ENCODE results near the gene FANCM. TPM values are rescaled to one million over a fixed set of nuclear protein-coding genes. Genes with fewer than 3 reads are reported as not detected.
A peak's percentile ranks its signal among the peaks of the same experiment; 100 is the strongest.
"Not testable (repeated sequence)": the region's sequence is repeated elsewhere in the genome, so short reads cannot be mapped to it uniquely, and the experiment has no call there.

FANCM gene
- total and polyA plus RNA-seq, 9 of the 15 experiments (the other 6 are each of a cell fraction or from before 2014, with no cell fraction given) = 5.1 to 14.4 (median 6.2) TPM

DNA sequence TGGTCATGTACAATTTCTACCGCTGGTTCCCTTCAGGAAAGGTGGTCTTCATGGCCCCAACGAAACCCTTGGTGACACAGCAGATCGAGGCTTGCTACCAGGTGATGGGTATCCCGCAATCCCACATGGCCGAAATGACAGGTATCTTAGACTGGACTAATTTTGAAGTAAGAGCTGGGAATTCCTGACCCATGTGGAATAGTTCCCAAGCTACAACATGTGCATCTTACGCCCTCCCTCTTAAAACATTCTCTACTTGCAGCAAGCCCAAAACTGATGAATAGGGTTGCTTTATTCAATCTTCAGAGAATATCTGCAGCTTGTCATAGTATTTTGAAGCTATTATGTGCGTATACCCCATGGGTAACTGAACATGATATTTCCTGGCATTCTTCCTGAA, 669 bp downstream of the FANCM start:
- Histone ChIP-seq H4K20me1 (replicated peaks; ENCODE audit: control insufficient read depth, insufficient read depth, low read length) (0 out of 2 replicates have a peak, but pooled peaks cover 5% of the 10 kb centered on the region), H3K4me1 (replicated peaks in 1 of 2; ENCODE audit: control insufficient read depth in 2 of 2, insufficient read depth in 2 of 2, low read length in 2 of 2) (no peaks in the 10 kb centered on the region; a peak in 3 of 5 replicates), H3K4me3 (peak overlapping the region; percentile 91), H3K4me2 (ENCODE audit: insufficient read depth, low read length) (peak overlapping the region; percentile 95), H3K9me1 (ENCODE audit: control insufficient read depth, insufficient read depth, low read length) (no peaks in the 10 kb centered on the region), H3K79me2 (ENCODE audit: control insufficient read depth, insufficient read depth, low read length) (peaks cover 81% of the 10 kb centered on the region), H3K27ac (ENCODE audit: extremely low read depth, low read depth, low read length) (peak overlapping the region; percentile 85), H2AFZ (ENCODE audit: low read depth, low read length) (peak overlapping the region; percentile 98), H3K36me3 (ENCODE audit: control insufficient read depth, insufficient read depth, low read length) (0 out of 3 replicates have a peak, but pooled peaks cover 8% of the 10 kb centered on the region), H3K27me3 (ENCODE audit: control insufficient read depth in 2 of 2, insufficient read depth in 2 of 2, low read length in 2 of 2) (no peaks in the 10 kb centered on the region), H3K9me3 (replicated peaks; ENCODE audit: control insufficient read depth, insufficient read depth, low read depth, low read length) (no peaks in the 10 kb centered on the region), H3K9ac (ENCODE audit: insufficient read depth in 1 of 2, low read depth in 2 of 2, low read length in 2 of 2) (peak overlapping the region; percentile 84 to 98)
- ChIA-PET POLR2A (interaction anchor here (0.6 to 1.5 kb wide), 5 partner anchors 10 to 64 kb away, joined by 3 to 4 read pairs (median 3); no protein-coding TSS in a partner anchor), CTCF (ENCODE audit: low intra/inter-chr PET ratio) (no interaction called here)
- WGBS (ENCODE audit: insufficient coverage, low coverage, missing lambda C conversion rate) = 0% methylated on average over 5 of the region's 7 CpGs
- in situ Hi-C loops (cut with MboI) = no loop called here
- intact Hi-C loops (cut with micrococcal nuclease) = loop anchor here (5.0 kb wide), 2 partner anchors 131 to 224 kb away; no protein-coding TSS in a partner anchor
- no TSS peak for BruUV-seq (replicated peaks)
- no peak for DNase-seq (ENCODE audit: extremely low read depth in 1 of 4, low spot score in 3 of 4)
- no peak for FAIRE-seq
- ATAC-seq = no peak
- TF ChIP-seq XRCC5 (IDR thresholded peaks at IDR 0.05; ENCODE audit: low read depth, low read length) (0 out of 2 replicates have a peak, but pooled peaks have one; percentile 4), DIDO1 (tag; IDR thresholded peaks at IDR 0.05; ENCODE audit: low read depth) (no peak)

DNA sequence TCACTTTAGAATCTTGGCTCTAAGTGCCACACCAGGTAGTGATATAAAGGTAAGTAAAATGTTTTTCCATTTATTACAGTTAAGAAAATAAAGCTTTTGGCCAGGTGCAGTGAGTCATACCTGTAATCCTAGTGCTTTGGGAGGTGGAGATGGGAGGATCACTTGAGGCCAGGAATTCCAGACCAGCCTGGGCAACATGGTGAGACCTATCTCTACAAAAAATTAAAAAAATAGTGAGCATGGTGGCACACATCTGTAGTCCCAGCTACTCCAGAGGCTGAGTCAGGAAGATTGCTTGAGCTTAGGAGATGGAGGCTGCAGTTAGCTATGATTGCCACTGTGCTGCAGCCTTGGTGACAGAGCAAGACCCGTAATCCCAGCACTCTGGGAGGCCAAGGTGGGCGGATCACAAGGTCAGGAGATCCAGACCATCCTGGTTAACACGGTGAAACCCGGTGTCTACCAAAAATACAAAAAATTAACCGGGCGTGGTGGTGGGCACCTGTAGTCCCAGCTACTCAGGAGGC, 5.0 kb downstream of the FANCM start:
- POLR2A ChIA-PET = no interaction called here
- Histone ChIP-seq H4K20me1 (replicated peaks; ENCODE audit: control insufficient read depth, insufficient read depth, low read length) (0 out of 2 replicates have a peak, but pooled peaks cover 5% of the 10 kb centered on the region), H2AFZ (ENCODE audit: low read depth, low read length) (no peak overlapping the region), H3K4me2 (ENCODE audit: insufficient read depth, low read length) (no peak overlapping the region), H3K36me3 (ENCODE audit: control insufficient read depth, insufficient read depth, low read length) (peaks cover 20% of the 10 kb centered on the region; the same call in 2 of the 3 replicates), H3K9me1 (ENCODE audit: control insufficient read depth, insufficient read depth, low read length) (no peaks in the 10 kb centered on the region), H3K4me3 (no peak overlapping the region), H3K27ac (ENCODE audit: extremely low read depth, low read depth, low read length) (no peak overlapping the region), H3K27me3 (ENCODE audit: control insufficient read depth in 2 of 2, insufficient read depth in 2 of 2, low read length in 2 of 2) (no peaks in the 10 kb centered on the region), H3K9me3 (replicated peaks; ENCODE audit: control insufficient read depth, insufficient read depth, low read depth, low read length) (no peaks in the 10 kb centered on the region), H3K9ac (ENCODE audit: insufficient read depth in 1 of 2, low read depth in 2 of 2, low read length in 2 of 2) (no peak overlapping the region), H3K79me2 (ENCODE audit: control insufficient read depth, insufficient read depth, low read length) (peaks cover 68% of the 10 kb centered on the region), H3K4me1 (replicated peaks in 1 of 2; ENCODE audit: control insufficient read depth in 2 of 2, insufficient read depth in 2 of 2, low read length in 2 of 2) (no peaks in the 10 kb centered on the region; a peak in 1 of 5 replicates)
- CTCF ChIA-PET (ENCODE audit: low intra/inter-chr PET ratio) = no interaction called here
- in situ Hi-C loops (cut with MboI) (no loop called here), intact Hi-C loops (cut with micrococcal nuclease) (no loop called here)
- no TSS peak for BruUV-seq (replicated peaks)
- FAIRE-seq (no peak), DNase-seq (ENCODE audit: extremely low read depth in 1 of 4, low spot score in 3 of 4) (no peak), ATAC-seq (no peak)
- no peak for TF ChIP-seq NCOA1 (IDR thresholded peaks at IDR 0.05; ENCODE audit: low read depth)
- 94% methylated on average over 2 of the region's 6 CpGs for WGBS (ENCODE audit: insufficient coverage, low coverage, missing lambda C conversion rate)

DNA sequence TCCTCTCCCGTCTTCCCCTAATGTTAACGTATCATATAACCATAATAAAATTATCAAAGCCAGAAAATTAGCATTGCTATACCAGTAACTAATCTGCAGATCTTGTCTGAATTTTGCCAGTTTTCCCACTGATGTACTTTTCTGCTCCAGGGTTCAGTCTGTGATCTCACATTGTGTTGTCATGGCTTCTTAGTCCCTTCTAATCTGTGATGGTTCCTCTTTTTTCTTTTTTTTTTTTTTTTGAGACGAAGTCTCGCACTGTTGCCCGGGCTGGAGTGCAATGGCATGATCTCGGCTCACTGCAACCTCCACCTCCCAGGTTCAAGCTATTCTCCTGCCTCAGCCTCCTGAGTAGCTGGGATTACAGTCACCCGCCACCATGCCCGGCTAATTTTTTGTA, 6.4 kb downstream of the FANCM start:
- H3K9ac ChIP-seq (ENCODE audit: insufficient read depth in 1 of 2, low read depth in 2 of 2, low read length in 2 of 2); H3K4me3 ChIP-seq; CTCF ChIA-PET (ENCODE audit: low intra/inter-chr PET ratio); DNase-seq (ENCODE audit: extremely low read depth in 1 of 4, low spot score in 3 of 4); H3K4me2 ChIP-seq (ENCODE audit: insufficient read depth, low read length); H3K4me1 ChIP-seq (replicated peaks in 1 of 2; ENCODE audit: control insufficient read depth in 2 of 2, insufficient read depth in 2 of 2, low read length in 2 of 2); H3K9me1 ChIP-seq (ENCODE audit: control insufficient read depth, insufficient read depth, low read length); BruUV-seq (replicated peaks); H3K9me3 ChIP-seq (replicated peaks; ENCODE audit: control insufficient read depth, insufficient read depth, low read depth, low read length); FAIRE-seq; intact Hi-C loops (cut with micrococcal nuclease); in situ Hi-C loops (cut with MboI); POLR2A ChIA-PET; H2AFZ ChIP-seq (ENCODE audit: low read depth, low read length); ATAC-seq; H3K27ac ChIP-seq (ENCODE audit: extremely low read depth, low read depth, low read length); H3K27me3 ChIP-seq (ENCODE audit: control insufficient read depth in 2 of 2, insufficient read depth in 2 of 2, low read length in 2 of 2); H4K20me1 ChIP-seq (replicated peaks; ENCODE audit: control insufficient read depth, insufficient read depth, low read length): not testable (repeated sequence)
- peaks cover 55% of the 10 kb centered on the region for H3K79me2 ChIP-seq (ENCODE audit: control insufficient read depth, insufficient read depth, low read length)
- 87% methylated on average over 4 of the region's 8 CpGs for WGBS (ENCODE audit: insufficient coverage, low coverage, missing lambda C conversion rate)
- peaks cover 20% of the 10 kb centered on the region; the same call in 2 of the 3 replicates for H3K36me3 ChIP-seq (ENCODE audit: control insufficient read depth, insufficient read depth, low read length)
